CD4-positive, alpha-beta T cell treated with Interferon alpha-2 for 1 hour (primary cell): Measurements from ENCODE around the gene OSBPL3.

Experiments used
- DNase-seq, 2 donors: peaks; one replicate each; pipeline ENCODE4 v3.0.0-alpha.2; 2020 to 2022

The OSBPL3 gene

DNA sequence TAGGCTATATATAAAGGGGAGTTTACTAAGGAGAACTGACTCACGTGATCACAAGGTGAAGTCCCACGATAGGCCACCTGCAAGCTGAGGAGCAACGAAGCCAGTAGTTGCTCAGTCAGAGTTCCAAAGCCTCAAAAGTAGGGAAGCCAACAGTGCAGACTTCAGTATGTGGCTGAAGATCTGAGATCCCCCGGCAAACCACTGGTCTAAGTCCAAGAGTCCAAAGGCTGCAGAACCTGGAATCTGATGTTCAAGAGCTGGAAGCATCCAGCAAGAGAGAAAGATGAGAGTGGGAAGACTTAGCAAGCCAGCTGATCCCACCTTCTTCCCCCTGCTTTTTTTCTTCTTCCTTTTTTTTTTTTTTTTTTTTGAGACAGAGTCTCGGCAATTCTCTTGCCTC lies 195.7 kb downstream of the OSBPL3 start:
- no peak for DNase-seq

DNA sequence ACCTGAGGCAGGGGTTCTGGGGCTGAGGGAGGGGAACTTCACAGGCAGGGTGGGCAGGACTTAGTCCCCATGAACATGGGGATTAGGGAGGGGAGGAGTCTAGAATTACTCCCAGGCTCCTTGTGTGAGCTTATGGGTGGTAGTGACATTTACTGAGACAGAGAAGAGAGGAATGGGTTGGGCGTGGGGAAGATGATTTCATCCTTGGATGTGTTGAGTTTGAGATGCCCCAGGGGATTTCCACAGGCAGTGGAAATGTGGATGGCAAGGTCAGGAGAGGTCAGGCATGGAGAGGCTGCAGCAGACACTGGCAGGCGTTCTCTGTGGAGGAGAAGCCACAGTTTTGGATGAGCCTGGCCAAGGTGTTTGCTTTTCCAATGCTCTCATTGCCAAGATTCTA lies 196.3 kb downstream of the OSBPL3 start:
- DNase-seq: no peak

DNA sequence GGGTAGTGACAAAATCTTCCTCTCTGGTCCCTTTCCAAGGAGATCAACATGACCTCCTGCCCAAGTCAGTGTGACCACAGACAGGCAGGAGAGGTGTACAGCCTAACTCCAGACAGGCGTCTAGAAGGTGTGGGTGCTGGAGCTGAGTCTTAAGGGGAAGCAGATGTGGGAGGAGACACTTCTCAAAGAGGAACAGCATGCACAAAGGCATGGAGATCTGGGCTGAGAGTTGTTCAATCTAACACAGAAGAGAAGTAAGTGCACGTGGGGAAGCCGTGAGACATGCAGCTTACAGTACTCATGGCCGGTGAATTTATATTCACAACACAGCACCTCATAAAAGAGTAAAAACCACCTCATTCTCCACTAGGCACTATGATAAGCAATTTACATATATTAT lies 198.9 kb downstream of the OSBPL3 start:
- DNase-seq: peak in 1 of 2 donors; percentile 28

DNA sequence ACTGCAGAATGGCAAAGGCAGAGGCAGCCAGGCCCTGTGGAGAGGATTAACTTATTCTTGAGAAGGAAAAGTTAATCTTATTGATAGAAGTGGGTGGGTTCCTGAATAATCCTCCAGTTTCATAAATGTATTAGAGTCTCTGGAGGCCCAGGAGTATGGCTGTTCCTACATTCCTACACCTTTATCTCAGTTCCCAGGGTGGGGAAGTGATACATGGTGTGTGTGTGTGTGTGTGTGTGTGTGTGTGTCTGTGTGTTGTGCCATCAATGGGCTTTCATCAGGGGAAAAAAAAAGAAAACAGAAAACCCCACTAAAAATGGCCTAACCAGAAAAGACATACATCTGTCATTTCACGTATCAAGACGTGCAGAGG lies 200.7 kb downstream of the OSBPL3 start:
- no peak for DNase-seq

DNA sequence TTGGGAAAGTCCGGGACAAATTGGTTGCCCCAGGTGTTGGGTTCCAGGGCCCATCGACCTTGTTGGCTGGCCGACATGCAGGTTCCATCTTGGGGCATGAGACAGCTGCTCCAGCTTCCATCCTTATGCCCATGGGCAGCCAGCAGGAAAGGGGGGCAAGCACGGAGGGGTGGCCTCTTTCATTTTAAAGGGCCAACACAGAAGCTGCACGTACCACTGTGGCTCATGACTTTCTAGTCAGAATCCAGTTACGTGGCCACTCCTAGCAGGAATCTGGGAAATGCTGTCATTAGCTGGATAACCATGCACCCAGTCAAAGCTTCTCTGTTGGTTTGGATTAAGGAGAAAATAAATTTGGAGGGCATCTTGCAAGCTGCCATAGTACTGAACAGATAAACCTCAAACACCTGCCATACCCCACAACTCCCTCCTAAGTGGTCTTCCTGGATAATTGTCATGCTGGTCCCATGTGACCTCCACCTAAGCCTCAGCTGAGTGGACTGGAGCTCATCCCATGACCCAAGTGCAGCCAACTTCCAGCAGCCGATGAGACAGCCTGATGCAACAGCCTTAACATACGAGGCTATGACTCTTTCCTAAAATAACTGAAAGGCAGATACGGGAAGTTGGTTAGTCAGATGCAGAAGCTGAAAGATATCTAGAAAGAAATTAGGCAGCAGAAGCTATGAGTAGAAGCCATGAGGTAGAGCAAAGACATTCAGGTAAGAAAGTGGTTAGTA lies 201.3 kb downstream of the OSBPL3 start:
- peak in 1 of 2 donors; percentile 45 for DNase-seq

DNA sequence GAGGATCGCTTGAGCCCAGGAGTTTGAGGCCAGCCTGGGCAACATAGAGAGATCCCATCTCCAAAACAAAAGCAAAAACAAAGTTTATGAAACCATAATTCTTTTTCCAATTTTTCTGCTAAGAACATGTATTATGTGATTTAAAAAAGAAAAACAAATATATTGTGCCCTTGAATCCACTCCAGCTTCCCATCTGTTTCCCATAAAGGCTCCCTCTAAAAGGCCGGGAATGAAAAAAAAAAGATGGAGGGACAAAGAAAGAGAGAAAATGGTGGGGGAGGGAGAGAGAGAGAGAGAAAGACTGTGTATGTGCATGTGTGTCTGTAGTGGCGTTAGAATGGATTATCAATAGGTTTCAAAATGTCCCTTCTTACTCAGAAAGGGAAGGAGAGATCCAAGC lies 202.2 kb downstream of the OSBPL3 start:
- no peak for DNase-seq

DNA sequence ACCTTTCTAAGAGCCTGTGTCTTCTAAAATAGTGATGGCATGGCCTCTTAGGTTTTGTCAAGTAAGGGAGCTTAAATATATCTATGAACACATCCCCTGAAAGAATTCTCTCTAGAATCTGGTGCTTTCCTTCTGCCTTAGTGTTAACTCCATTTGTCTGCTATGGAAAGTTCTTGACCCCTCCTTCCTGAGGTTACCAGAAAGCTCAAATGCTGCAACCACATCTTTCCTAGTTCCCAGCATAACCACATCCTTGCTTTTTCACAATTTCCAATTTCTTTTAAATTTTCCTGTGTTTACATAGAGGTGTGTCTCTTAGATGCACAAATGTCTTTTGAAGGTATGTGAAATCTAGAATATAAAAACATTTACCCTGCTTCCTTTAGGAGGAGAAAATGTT lies 206.3 kb downstream of the OSBPL3 start:
- DNase-seq: no peak

DNA sequence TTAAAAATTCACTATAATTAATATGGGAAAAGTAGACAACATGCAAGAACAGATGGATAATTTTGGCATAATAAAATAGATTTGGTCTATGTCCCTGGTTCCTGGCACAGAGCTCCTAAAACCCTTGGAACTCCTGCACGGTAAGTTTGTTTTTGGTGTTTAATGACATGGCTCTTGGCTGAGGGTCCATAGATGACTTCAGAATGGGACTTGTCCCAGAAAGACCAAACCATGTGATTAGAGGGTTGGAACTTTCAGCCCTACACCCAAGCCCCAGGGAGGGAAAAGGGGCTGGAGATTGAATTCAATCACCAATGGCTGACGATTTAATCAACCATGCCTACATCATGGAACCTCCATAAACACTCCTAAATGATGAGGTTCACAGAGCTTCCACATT lies 210.1 kb downstream of the OSBPL3 start:
- no peak for DNase-seq

DNA sequence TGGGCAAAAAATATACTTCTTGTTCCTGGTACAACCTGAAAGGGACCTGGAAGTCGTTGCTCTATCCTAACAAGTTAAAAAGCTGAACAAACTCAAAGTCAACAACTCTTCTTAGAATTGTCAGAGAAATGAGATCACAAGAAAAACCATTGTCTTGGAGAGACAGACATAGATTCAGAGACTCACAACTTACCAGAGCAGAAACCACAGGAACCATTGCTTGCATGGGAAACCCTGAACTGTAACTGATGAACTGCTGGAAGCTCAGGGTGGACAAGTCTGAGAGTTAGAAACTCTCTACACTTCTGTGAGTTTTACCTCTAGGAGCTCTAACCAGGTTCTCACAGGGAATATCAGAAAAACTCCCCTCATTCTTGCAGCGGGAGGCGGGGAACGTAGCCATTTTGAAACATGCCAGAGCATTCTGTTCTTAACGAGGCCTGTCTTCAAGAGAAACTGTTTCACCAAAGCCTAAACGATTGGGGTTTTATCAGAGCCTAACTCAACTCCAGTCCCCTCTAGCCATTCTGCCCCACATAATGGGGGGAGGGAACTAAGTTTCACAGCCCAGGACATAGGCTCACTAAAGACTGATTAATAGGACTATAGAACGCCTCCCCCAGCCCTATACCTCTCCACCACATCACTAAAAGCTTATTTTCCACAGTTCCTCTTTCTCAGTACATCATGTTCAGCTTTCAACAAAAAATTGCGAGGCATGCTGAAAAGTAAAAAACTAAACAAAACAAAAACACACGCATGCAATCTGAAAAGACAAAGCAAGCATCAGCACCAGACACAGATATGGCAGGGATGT lies 210.8 kb downstream of the OSBPL3 start:
- no peak for DNase-seq

DNA sequence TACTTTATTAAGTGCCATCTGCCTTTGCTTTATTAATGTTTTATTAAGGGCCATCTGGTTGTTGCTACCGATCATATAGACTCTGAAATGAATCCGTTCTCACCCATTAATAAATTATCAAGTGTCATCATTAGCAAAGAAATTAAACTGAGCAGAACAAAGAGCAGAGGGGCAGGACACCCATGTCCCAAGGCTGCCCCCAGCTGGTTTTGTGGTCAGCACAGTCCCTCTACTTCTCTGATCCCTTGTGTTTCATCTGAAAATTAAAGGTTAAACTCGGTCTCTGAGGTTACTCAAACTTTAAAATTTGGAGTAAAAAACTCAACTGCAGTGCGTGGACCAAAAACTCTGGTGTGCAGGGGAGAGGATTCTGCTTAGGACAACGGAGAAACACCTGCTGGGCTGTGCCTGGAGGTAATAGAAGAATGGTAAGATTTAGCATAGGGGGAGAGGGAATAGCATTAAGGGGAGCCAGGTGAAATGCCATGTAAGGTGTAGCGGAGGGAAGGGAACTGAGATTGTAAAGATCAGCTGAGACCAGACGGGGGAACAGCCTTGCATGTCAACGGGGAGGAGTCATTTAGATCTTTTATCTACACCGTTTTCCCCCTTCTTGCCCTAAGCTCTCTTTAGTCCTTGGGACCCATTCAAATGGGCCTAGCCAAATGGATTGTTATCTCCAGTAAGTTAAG lies 212.0 kb downstream of the OSBPL3 start:
- no peak for DNase-seq

DNA sequence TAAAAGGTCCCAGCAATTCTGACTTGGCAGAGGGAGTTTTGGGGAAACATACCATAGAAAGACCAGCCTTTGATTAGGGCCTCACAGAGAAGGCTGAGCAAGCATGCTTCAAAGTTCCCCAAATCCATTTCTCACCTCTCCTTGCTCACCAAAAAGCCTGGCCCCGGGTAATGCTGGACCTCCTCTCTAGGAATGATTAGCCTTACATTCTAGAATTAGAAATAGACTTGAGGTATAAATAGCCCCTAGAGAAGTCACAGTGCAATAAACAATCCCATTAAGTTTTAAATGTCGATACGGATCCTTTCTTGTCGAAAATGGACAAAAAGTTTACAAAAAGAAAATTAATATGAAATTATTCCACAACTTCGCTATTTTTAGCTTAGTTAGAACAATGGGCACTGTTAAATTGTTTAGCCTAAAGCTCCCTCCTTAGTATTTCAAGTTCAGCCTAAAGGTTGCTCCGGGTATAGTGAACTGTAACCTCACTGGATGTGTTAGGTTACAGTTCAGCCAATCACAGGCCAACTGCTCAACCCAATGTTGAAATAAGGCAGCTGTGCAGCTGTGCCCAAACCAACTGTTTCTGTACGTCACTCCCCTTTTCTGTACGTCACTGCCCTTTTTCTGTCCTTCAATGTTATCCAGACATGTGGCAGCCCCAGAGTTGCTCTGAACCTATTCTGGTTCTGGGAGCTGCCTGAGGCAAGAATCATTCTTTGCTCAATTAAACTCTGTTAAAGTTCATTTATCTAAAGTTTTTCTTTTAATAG lies 214.8 kb downstream of the OSBPL3 start:
- DNase-seq: no peak

DNA sequence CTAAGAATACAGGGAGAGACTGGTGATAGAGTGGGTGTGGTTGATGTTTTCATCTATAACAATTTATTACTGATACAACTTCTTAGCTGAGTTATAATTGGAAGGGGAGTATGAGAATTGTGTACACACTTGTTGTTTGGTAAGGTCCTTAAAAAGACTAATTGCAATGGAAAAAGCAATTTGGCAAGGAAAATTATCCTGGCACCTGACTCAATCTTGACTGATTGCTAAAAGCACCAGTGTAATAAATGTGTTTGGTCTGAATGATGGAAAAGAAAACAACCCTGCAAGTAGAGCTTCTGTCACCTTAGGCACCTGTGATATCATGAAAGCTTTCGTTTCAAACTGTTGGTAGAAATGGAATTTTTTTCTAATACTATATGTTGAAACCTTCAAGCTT lies 216.0 kb downstream of the OSBPL3 start:
- DNase-seq: no peak

DNA sequence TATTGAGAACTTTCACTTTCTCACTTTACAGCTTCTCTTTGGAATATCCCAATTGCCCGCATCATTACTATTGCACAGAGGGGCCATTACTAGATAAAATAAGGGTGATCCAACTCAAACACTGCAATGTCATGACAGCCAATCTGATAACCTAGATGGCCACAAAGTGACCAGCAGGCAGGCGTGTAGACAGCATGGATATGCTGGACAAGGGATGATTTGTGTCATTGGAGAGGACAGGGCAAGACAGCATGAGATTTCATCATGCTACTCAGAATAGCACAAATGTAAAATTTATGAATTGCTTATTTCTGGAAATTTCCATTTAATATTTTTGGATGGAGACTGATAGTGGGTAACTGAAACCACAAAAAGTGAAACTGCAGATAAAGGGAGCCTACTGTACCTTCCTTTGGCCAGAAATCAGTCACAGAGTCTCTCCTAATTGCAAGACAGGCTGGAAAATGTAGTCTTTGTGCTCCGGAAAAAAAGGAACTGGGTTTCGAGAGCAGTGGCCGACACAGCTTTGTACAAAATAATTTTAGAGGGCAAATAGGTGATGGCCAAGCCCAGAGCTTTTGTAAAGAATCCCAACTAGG lies 216.6 kb downstream of the OSBPL3 start:
- DNase-seq: no peak

DNA sequence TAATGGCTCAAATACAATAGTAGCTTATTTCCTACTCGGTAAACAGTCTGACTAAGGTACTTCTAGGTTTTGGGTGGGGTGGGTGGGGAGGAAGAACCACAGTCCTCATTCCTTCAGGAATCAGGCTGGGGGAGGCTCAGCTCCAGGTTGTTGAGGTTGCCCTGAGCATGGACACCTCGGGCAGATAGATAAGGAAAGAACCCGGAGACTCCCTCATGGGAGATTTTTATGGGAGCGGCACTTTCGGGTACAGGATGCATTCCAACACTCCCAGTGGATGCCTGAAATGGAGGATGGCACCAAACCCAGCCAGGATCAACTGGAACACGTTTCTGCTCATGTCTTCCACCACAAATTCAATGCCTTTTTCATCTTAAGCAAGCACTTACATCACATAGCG lies 217.2 kb downstream of the OSBPL3 start:
- no peak for DNase-seq

DNA sequence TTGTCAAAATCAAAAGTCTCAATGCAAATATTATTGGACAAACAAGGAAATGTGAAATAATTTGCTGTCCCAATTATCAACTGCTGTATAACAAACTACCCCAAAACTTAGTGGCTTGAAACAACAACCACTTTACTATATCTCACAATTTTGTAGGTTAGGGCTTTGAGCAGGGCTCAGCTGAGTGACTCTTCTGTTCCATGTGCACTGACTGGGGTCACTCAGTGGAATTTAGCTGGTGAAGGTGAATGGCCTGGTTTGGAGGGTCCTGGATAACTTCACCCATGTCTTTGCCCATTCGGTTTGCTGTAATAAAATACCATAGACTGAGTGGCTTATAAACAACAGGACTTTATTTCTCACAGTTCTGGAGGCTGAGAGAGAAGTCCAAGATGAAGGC lies 219.0 kb downstream of the OSBPL3 start:
- no peak for DNase-seq

DNA sequence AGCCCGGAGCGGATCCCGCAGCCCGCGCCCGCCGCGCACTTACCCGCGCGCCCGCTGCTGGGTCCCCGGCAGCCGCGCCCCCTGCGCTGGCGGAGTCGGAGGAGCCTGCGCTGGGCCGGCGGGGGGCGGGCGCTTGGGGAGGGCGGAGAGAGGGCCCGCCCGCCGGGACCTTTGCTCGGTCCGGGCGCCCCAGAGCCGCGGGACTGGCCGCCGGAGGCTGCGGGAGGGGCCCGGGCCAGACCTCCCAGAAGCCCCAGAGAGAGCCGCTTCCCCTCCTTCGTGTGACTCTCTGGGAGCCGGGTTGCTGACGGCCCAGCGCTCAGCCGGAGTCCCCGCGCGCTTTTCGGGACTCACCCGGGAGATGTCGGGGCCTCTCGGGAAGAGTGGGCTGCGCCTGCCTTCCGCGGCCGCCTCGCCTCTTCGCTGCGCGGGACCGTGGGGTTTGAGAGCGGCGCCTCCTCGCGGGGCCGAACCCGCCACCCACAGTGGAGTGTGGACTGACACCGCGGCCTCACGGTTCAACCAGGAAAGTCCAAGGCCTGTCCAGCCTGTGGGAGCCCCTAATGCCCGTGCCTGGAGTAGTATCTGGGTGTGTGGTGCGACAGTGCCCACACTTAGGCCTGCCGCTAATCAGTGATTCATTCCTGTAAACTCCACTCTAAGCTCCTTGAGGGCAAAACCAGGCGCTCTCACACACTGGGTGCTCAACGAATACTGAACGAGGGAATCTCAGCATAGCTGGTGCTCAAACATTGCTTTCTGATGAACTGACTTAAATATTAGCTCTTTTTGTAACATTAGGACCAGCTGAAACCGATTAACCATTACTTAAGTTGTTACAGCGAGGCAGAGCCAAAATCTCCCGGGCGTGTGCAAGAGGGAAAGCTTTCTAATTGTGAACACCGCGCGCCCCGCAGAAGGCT lies 222.4 kb downstream of the OSBPL3 start, which contains the start of gene GSDME:
Gene GSDME, minus strand, starts transcription at position 112 of the 923 bp plus-strand sequence. CDS start 7,690 bp downstream, outside the sequence.
- peak in 1 of 2 donors; percentile 17 for DNase-seq

DNA sequence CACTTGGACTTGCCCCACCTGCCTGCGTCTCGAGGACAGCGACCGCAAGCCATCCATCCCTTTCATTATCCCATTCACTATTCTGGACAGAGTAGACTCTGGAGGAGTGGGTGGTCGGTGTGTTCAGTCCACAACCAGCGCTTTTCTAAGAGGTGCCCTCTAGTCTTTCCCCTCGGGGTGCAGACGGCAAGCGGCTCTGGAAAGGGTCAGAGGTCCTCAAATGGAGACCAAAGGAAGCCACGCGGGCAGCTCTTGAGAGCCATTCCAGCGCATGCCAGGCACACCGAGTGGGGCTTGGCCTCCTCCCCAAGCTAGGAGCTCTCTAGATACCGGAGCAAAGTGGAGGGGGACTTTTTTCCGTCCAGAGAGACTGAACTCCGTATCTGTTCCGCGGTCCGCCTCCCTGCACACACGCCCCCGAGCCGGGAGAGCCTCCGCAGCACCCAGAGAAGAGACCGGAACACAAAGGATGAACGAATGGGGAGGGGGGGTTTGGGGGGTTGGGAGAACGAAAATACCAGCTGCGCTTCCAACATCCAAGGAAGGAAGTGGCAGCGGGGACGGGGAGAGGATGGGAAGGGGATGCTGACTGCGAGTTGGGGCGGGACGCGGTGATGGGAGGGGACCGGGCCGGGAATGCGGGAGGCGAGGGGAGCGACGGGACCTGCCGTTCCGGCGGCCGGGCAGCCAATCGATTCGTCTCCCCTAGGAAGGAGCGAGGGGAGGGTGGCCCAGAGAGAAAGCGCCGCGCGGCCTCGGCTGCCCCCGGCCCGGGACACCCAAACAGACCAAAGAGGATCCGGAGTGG lies 223.2 kb downstream of the OSBPL3 start:
- DNase-seq: no peak

DNA sequence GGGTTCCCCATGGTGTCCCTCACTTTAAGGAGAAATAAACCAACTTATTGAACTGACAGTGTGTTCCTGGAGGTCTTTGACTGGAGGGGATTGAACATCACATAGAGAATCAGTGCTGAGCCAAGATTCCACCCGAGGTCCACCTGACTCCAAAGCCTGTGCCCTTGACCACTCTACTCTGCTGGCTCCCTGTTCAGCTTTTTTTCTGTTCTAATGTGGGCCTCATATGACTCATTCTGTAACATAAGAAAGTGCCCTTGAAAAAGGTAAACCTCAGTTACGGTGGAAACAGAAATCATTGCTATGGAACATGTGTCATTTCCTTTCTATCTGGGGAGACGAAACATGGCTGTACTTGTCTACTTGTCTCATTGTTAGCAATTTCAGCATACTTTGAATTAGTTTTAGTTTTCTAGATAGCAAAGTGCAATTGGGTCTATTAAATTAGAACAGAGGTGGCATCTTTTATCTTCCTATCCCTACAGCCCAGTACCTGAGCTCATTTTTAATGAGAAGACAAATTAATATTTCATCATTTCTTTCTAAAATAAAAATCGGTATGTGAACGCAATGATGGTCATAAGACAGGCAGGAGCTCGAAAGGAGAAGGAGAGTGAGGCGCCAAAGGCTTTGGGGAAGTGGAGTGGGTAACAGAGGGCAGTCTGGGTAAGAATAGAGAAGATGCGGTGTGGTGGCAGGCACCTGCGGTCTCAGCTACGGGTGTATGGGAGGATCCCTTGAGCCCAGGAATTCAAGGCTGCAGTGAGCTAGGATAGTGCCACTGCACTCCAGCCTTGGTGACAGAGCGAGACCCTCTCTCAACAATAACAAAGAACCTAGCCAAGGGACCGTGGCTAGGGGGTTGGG lies 224.2 kb downstream of the OSBPL3 start:
- no peak for DNase-seq

DNA sequence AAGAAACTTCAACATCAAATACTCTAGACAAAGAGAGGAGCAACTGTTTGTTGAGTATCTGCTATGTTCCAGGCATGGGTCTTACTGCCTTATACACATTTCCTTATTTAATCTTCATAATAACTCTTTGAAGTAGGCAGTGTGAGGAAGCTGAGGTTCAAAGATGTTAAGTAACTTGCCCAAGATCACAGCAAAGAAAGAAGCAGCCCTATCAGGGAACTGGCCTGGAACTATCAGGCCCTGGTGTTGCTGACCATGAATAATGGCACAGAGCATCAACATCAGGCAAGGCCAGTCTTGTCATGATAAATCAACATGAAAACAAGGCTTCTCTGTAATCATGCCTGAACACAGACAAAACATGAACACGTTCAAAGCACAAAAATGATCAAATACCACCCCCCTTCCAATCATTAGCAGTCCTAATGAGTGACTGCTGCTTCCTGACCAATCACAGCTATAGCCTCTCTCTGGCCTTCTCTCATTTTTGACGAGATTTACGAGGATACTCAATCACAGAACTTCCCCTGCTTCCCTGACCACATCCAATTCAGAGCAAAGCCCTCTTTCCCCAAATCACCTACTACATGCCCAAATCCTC lies 225.0 kb downstream of the OSBPL3 start:
- no peak for DNase-seq
